ENCODE results near the gene LMF2.
"Not testable (repeated sequence)": the region's sequence is repeated elsewhere in the genome, so short reads cannot be mapped to it uniquely, and the experiment has no call there.

The LMF2 gene, protein sequence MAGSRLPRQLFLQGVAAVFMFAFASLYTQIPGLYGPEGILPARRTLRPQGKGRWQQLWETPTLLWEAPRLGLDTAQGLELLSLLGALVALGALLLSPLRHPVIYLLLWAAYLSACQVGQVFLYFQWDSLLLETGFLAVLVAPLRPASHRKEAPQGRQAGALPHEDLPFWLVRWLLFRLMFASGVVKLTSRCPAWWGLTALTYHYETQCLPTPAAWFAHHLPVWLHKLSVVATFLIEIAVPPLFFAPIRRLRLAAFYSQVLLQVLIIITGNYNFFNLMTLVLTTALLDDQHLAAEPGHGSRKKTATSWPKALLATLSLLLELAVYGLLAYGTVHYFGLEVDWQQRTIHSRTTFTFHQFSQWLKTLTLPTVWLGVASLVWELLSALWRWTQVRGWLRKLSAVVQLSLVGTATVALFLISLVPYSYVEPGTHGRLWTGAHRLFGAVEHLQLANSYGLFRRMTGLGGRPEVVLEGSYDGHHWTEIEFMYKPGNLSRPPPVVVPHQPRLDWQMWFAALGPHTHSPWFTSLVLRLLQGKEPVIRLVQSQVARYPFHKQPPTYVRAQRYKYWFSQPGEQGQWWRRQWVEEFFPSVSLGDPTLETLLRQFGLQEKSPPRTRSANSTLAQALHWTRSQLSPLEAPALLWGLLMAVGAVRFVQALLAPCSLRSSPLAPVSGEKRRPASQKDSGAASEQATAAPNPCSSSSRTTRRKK

GRCh38 chr22:50507421-50507990, at the start of gene LMF2:
LMF2 (minus strand) TSS chr22:50507702; CDS start chr22:50507675, 27 bp downstream.
- no peak for DNase-seq (ENCODE audit: low read depth)
- H3K4me3 ChIP-seq (ENCODE audit: low read depth, low read length) = peak within 1 kb of the TSS; percentile 74

GRCh38 chr22:50556703-50557102, 49.2 kb upstream of the LMF2 start:
- no peak for DNase-seq (ENCODE audit: low read depth)
- H3K4me3 ChIP-seq (ENCODE audit: low read depth, low read length) = no peak overlapping the region

GRCh38 chr22:50553310-50553709, 45.8 kb upstream of the LMF2 start:
- H3K4me3 ChIP-seq (ENCODE audit: low read depth, low read length) = no peak overlapping the region
- DNase-seq (ENCODE audit: low read depth) = no peak

GRCh38 chr22:50551160-50551752, 43.8 kb upstream of the LMF2 start:
- no peak overlapping the region for H3K4me3 ChIP-seq (ENCODE audit: low read depth, low read length)
- no peak for DNase-seq (ENCODE audit: low read depth)

DNA sequence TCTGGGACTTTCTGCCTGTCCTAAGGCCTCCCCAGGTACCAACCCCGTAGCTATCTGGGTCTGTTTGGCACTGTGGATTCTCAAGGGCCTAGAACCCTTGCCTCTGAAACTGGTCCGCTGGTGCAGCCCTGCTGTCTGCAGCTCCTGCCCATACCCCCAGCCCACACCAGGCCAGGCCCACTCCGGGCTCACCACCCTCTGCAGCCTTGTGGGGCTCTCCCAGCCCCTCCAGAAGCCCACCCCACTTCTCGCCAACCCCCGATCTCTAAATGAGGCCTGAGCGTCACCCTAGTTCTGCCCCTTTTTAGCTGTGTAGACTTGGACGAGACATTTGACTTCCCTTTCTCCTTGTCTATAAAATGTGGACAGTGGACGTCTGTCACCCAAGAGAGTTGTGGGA, 42.9 kb upstream of the LMF2 start:
- no peak overlapping the region for H3K4me3 ChIP-seq (ENCODE audit: low read depth, low read length)
- no peak for DNase-seq (ENCODE audit: low read depth)

GRCh38 chr22:50548921-50549790, 41.7 kb upstream of the LMF2 start:
- no peak overlapping the region for H3K4me3 ChIP-seq (ENCODE audit: low read depth, low read length)
- no peak for DNase-seq (ENCODE audit: low read depth)

GRCh38 chr22:50548040-50548920, 40.8 kb upstream of the LMF2 start:
- DNase-seq (ENCODE audit: low read depth) = no peak
- peak overlapping the region; percentile 7 for H3K4me3 ChIP-seq (ENCODE audit: low read depth, low read length)

DNA sequence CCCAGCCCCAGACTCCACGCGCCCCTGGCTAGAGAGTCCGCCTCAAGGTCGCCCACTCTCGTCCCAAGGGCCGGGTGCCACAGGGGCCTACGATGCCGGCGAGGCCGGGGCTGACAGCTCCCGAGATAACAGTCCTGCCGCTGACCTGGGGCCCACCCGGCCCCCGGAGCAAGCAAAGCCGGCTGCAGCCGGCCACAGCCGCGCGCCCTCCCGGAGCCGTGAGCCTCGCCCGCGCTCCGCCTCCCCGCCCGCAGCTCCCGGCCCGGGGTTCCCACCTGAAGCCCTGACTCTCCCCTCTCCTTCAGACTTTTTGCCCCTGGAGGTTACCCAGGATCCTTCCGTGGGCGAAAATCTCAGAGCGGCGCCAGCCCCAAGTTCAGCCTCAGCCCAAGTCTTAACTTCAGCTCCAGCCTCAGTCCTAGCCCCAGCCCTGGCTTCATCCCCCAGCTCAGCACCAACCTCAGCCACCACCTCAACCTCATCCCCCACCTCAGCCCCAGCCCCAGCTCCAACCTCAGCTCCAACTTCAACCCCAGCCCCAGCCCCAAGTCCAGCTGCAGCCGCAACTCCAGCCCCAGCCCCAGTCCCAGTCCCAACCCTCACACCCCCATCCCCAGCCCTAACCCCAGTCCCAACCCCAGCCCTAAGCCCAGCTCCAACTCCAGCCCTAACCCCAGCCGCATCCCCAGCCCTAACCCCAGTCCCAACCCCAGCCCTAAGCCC, 39.9 kb upstream of the LMF2 start:
- DNase-seq (ENCODE audit: low read depth) = no peak
- H3K4me3 ChIP-seq (ENCODE audit: low read depth, low read length) = no peak overlapping the region

GRCh38 chr22:50546326-50547262, 39.1 kb upstream of the LMF2 start:
- no peak for DNase-seq (ENCODE audit: low read depth)
- H3K4me3 ChIP-seq (ENCODE audit: low read depth, low read length) = no peak overlapping the region

DNA sequence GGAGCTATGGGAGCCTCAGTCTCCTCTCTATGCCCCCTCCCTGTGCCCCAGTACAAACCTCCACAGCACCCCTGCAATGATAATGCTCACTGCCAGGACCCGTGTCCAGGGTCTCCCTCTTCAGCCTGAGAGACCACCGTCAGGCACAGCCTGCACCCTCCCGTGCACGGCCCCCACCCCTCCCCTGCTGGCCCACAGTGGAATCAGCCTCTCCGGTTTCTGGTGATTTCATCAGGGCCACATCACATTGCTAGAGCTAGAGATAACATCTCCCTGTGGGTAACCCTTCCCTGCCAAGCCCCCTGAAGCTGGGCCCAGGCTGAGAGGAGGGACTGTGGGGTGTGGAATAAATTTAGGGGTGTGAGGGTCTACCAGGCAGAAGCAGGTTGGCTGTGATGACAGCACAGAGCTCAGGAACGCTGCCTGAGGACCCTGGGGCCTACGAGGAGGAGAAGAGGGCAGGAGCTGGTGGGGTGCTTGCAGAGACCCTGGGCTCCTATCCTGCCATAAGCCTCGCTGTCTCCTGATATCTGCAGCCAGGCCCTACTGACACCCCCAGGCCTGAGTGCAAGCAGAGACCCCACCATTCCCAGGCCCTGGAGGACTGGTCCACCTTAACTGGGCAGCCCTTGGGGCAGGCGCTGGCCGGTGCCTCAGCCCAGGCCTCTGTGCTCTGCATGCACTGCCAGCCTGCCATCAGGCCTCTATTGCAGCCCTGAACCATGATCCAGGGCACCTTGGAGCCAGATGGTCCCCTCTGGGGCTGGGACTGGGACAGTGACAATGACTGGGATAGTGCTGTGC, 38.2 kb upstream of the LMF2 start, which contains the start of gene KLHDC7B:
KLHDC7B (plus strand) TSS at position 378 of the 804 bp plus-strand sequence; CDS start at position 723, 345 bp downstream.
- DNase-seq (ENCODE audit: low read depth) = no peak
- no peak within 1 kb of the TSS for H3K4me3 ChIP-seq (ENCODE audit: low read depth, low read length)

- no peak overlapping the region for H3K4me3 ChIP-seq (ENCODE audit: low read depth, low read length)
- no peak for DNase-seq (ENCODE audit: low read depth)
These were observed 37.3 kb upstream of the LMF2 start for GRCh38 chr22:50544746-50545253.

DNA sequence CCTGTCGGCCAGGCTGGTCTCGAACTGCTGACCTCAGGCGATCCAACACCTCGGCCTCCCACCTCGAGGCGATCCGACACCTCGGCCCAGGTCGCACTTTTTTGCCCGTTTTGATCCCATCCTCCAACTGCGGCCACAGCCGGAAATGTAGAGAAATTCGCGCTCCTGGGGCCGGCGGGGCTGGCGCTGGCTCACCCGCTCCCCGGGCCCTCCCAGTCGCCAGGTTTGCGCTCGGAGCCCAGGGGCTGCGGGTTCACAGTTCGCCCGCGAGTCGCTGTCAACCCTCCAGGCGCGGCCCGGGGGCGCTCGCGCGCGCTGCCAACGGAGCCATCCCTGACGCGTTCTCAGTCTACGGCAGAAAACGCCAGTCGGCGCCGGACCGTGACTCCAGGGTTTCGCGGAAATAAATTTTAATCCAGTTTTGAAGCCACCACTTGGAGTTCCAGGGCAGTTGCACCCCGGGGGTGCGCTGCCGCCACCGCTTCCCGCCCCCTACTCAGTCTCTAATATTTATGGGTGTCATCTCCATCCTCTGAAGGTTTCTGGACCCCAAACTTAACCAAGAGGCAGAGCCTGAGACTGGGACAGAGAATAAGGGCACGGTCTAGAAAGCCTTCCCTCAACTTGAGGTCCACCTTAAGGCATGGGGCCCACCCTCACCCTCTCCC, 36.7 kb upstream of the LMF2 start:
- H3K4me3 ChIP-seq (ENCODE audit: low read depth, low read length) = peak overlapping the region; percentile 27
- no peak for DNase-seq (ENCODE audit: low read depth)

DNA sequence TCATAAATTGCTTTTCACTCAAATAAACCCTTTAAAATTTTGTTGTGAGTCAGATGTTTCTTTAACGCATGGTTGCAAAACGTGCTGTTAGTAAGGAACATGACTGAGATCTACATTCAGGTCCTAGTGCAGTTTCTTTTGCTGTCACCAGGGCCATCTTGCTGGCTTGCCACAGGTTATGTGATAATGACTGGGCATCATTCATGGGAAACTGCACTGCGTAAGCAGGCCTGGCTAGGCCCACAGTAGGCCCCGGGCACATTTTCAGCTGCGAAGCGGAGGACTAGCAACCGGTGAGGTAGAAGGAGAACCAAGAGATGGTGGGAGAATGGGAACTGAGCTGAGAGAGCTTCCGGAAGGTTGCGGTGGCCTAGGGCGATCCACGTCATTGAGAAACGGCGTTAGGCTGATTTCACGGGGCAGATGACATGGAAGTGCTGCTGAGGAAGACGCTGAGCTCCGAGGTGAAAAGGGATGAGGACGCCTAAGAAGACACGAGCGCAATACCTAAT, 35.0 kb upstream of the LMF2 start:
- no peak overlapping the region for H3K4me3 ChIP-seq (ENCODE audit: low read depth, low read length)

GRCh38 chr22:50541667-50542026, 34.1 kb upstream of the LMF2 start:
- not testable (repeated sequence) for H3K4me3 ChIP-seq (ENCODE audit: low read depth, low read length)
- peak; percentile 56 for DNase-seq (ENCODE audit: low read depth)

More for the DNA sequence above, 35.0 kb upstream of the LMF2 start:
- no peak for DNase-seq (ENCODE audit: low read depth)

- H3K4me3 ChIP-seq (ENCODE audit: low read depth, low read length) = no peak overlapping the region
- no peak for DNase-seq (ENCODE audit: low read depth)
These were observed 32.9 kb upstream of the LMF2 start for GRCh38 chr22:50540381-50540780.
